Activated CD8-positive, alpha-beta T cell treated with anti-CD3 and anti-CD28 coated beads for 36 hours (primary cell): ENCODE results near the gene RAB6D. TPM values are rescaled to one million over a fixed set of nuclear protein-coding genes. Genes with fewer than 3 reads are reported as not detected.
"Not testable (repeated sequence)": the region's sequence is repeated elsewhere in the genome, so short reads cannot be mapped to it uniquely, and the experiment has no call there.

ENCODE experiments used
- ATAC-seq: fragments of 200-7000 bp; cut with Tn5 transposase; one replicate; pipeline ENCODE4 v1.10.0; 2021; ENCODE audit warnings: mild to moderate bottlenecking, moderate library complexity
- CTCF ChIA-PET: fragments of 350-600 bp; sonication (Branson Sonifier 250); formaldehyde crosslinking; loops from one replicate; lab custom pipeline; 2021; ENCODE audit warnings: antibody characterized with exemption; lab: Charles Lee
- POLR2A ChIA-PET: fragments of 350-600 bp; sonication (Branson Sonifier 250); formaldehyde crosslinking; loops from one replicate; lab custom pipeline; 2021; ENCODE audit warnings: antibody characterized with exemption; lab: Charles Lee
- DNase-seq: peaks from one replicate; pipeline ENCODE4 v3.0.0-alpha.2; 2020
- H3K27ac Mint-ChIP-seq: one replicate; pipeline ENCODE4 v1.8.0; 2021; ENCODE audit warnings: mild to moderate bottlenecking, mixed read lengths
- H3K27me3 Mint-ChIP-seq: one replicate; pipeline ENCODE4 v1.8.0; 2021; ENCODE audit warnings: mixed read lengths
- H3K36me3 Mint-ChIP-seq: one replicate; pipeline ENCODE4 v1.8.0; 2021; ENCODE audit warnings: low read depth, mixed read lengths
- H3K4me1 Mint-ChIP-seq: one replicate; pipeline ENCODE4 v1.8.0; 2021; ENCODE audit warnings: low read depth, mixed read lengths
- H3K4me3 Mint-ChIP-seq: one replicate; pipeline ENCODE4 v1.8.0; 2021; ENCODE audit warnings: mild to moderate bottlenecking, moderate library complexity, mixed read lengths
- H3K9me3 Mint-ChIP-seq: one replicate; pipeline ENCODE4 v1.8.0; 2021; ENCODE audit warnings: mixed read lengths
- intact Hi-C: fragments of 100-400 bp; cut with micrococcal nuclease; formaldehyde crosslinking; loops from one replicate; pipeline ENCODE4 v1.10.0; 2022
- total RNA-seq, 2 experiments: library from RNA; stranded (reverse); gene quantifications; one replicate each; pipeline ENCODE4 v1.2.3, GENCODE V29; 2021
- TF ChIP-seq, protein P1 (sequence below): fragments of 200-600 bp; IDR thresholded peaks from one replicate; pipeline ENCODE4 v1.8.0; 2022; ENCODE audit warnings: antibody characterized with exemption, mild to moderate bottlenecking

The RAB6D gene
- total RNA-seq, 2 experiments from 2014 or later: not detected

DNA sequence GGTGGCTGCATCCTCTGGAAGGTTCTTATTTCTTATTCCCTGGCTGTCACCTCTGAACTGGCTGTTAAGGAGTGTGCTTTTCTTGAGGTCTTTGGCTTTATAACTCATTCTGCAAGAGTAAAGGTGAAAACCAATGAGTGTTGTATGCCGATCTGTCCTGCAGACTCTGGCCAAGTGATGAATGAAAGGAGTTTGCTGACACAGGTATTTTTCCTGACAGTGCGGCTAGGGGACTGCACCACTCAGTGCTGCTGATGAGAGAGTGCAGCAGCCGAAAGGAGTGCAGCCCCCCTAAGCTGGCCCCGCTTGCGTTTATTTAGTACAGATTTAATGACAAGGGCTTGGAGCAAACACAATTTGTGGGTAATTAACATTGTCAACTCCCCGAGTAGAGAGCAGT, 41.8 kb downstream of the RAB6D start:
- H3K4me1 Mint-ChIP-seq: no peaks in the 10 kb centered on the region
- H3K4me3 Mint-ChIP-seq: no peak overlapping the region
- ChIA-PET POLR2A (no interaction called here), CTCF (no interaction called here)
- TF ChIP-seq, protein P1, sequence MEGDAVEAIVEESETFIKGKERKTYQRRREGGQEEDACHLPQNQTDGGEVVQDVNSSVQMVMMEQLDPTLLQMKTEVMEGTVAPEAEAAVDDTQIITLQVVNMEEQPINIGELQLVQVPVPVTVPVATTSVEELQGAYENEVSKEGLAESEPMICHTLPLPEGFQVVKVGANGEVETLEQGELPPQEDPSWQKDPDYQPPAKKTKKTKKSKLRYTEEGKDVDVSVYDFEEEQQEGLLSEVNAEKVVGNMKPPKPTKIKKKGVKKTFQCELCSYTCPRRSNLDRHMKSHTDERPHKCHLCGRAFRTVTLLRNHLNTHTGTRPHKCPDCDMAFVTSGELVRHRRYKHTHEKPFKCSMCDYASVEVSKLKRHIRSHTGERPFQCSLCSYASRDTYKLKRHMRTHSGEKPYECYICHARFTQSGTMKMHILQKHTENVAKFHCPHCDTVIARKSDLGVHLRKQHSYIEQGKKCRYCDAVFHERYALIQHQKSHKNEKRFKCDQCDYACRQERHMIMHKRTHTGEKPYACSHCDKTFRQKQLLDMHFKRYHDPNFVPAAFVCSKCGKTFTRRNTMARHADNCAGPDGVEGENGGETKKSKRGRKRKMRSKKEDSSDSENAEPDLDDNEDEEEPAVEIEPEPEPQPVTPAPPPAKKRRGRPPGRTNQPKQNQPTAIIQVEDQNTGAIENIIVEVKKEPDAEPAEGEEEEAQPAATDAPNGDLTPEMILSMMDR: no peak
- no peak overlapping the region for H3K27ac Mint-ChIP-seq
- H3K9me3 Mint-ChIP-seq: peaks cover 6% of the 10 kb centered on the region
- no peak for ATAC-seq
- peaks cover 29% of the 10 kb centered on the region for H3K27me3 Mint-ChIP-seq
- no peaks in the 10 kb centered on the region for H3K36me3 Mint-ChIP-seq
- DNase-seq: no peak
- intact Hi-C loops: no loop called here

DNA sequence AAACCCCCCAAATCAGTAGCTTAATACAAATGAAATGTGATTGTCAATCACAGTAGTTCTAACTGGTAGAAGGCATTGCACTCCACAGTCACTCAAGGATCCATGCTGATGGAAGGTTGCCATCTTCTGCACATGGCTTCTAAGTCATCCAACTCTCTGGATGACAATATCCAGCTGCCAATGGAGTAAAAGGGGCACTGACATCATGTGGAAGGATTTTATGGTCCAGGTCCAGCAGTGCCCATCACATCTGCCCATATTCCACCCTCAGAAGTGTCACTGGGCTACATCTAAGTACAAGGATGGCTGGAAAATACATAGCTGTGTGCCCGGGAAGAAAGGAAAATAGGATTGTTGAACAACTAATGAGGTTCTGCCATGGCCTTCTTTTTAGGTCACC, 42.6 kb downstream of the RAB6D start:
- H3K27me3 Mint-ChIP-seq: peaks cover 28% of the 10 kb centered on the region
- CTCF ChIA-PET, intact Hi-C loops, H3K36me3 Mint-ChIP-seq, ATAC-seq, H3K4me3 Mint-ChIP-seq, H3K27ac Mint-ChIP-seq, POLR2A ChIA-PET, DNase-seq, H3K4me1 Mint-ChIP-seq, H3K9me3 Mint-ChIP-seq: not testable (repeated sequence)

DNA sequence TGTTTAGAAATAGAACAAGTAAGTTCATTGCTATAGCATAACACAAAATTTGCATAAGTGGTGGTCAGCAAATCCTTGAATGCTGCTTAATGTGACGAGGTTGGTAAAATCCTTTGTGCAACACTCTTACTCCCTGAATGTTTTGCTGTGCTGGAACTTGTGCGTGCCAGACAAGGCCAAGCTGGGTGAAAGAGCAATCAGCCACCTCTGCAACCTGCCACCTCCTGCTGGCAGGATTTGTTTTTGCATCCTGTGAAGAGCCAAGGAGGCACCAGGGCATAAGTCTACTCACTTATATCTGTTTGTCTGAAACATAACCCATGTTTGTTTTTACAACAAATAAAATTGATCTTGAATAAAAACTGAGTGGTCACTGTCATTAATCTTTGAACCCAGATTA, 53.0 kb downstream of the RAB6D start:
- H3K4me1 Mint-ChIP-seq, intact Hi-C loops, ATAC-seq, H3K4me3 Mint-ChIP-seq, H3K27me3 Mint-ChIP-seq, H3K36me3 Mint-ChIP-seq, POLR2A ChIA-PET, H3K9me3 Mint-ChIP-seq, DNase-seq, CTCF ChIA-PET, H3K27ac Mint-ChIP-seq: not testable (repeated sequence)
- TF ChIP-seq, protein P1: peak; percentile 13

Other genes starting within 250 kb of the RAB6D start
- gene POTEE, start 154.6 kb downstream of the RAB6D start, total RNA-seq: under 1 TPM; 0.43 to 0.61 TPM
- gene TUBA3D, start 112.0 kb upstream of the RAB6D start, total RNA-seq: not detected
- 100 to 1,000 TPM; 158 to 162 TPM for gene MZT2A, start 128.2 kb upstream of the RAB6D start, total RNA-seq
- gene CCDC74A, start 163.7 kb upstream of the RAB6D start, total RNA-seq: 10 to 100 TPM; 10.2 to 10.4 TPM